Measurements from ENCODE around the gene FRMD3.

FRMD3 gene

GRCh38 chr9:83208065-83208850 lies 329.9 kb downstream of the FRMD3 start:
- Histone ChIP-seq H3K27me3 (ENCODE audit: insufficient read depth, low read depth) (no peaks in the 10 kb centered on the region), H3K9ac (no peak overlapping the region), H4K20me1 (ENCODE audit: insufficient read depth) (no peaks in the 10 kb centered on the region), H3K4me2 (no peak overlapping the region), H3K4me3 (IDR thresholded peaks at IDR 0.05; ENCODE audit: insufficient read depth, low read depth, low read length) (no peak overlapping the region), H3K36me3 (ENCODE audit: insufficient read depth) (no peaks in the 10 kb centered on the region), H3K4me1 (ENCODE audit: low read depth, poor library complexity, severe bottlenecking) (no peaks in the 10 kb centered on the region), H3K79me2 (ENCODE audit: insufficient read depth, low read depth) (no peaks in the 10 kb centered on the region), H3K27ac (no peak overlapping the region), H2AFZ (ENCODE audit: low read depth) (no peak overlapping the region)
- TF ChIP-seq CTCF (conservative IDR thresholded peaks at IDR 0.05; ENCODE audit: low read depth, low read length): no peak

GRCh38 chr9:83204047-83204446 lies 334.2 kb downstream of the FRMD3 start:
- Histone ChIP-seq H3K27me3 (ENCODE audit: insufficient read depth, low read depth) (no peaks in the 10 kb centered on the region), H3K79me2 (ENCODE audit: insufficient read depth, low read depth) (no peaks in the 10 kb centered on the region), H3K9ac (no peak overlapping the region), H3K27ac (no peak overlapping the region), H3K36me3 (ENCODE audit: insufficient read depth) (no peaks in the 10 kb centered on the region), H3K4me2 (no peak overlapping the region), H3K4me3 (IDR thresholded peaks at IDR 0.05; ENCODE audit: insufficient read depth, low read depth, low read length) (no peak overlapping the region), H2AFZ (ENCODE audit: low read depth) (no peak overlapping the region), H3K4me1 (ENCODE audit: low read depth, poor library complexity, severe bottlenecking) (no peaks in the 10 kb centered on the region), H4K20me1 (ENCODE audit: insufficient read depth) (no peaks in the 10 kb centered on the region)
- no peak for TF ChIP-seq CTCF (conservative IDR thresholded peaks at IDR 0.05; ENCODE audit: low read depth, low read length)

- Histone ChIP-seq H3K9ac (no peak overlapping the region), H3K27ac (no peak overlapping the region), H3K79me2 (ENCODE audit: insufficient read depth, low read depth) (no peaks in the 10 kb centered on the region), H3K4me1 (ENCODE audit: low read depth, poor library complexity, severe bottlenecking) (no peaks in the 10 kb centered on the region), H3K4me2 (no peak overlapping the region), H2AFZ (ENCODE audit: low read depth) (no peak overlapping the region), H3K27me3 (ENCODE audit: insufficient read depth, low read depth) (no peaks in the 10 kb centered on the region), H3K4me3 (IDR thresholded peaks at IDR 0.05; ENCODE audit: insufficient read depth, low read depth, low read length) (no peak overlapping the region), H3K36me3 (ENCODE audit: insufficient read depth) (no peaks in the 10 kb centered on the region), H4K20me1 (ENCODE audit: insufficient read depth) (no peaks in the 10 kb centered on the region)
- no peak for TF ChIP-seq CTCF (conservative IDR thresholded peaks at IDR 0.05; ENCODE audit: low read depth, low read length)
Measured at GRCh38 chr9:83200531-83200930, 337.7 kb downstream of the FRMD3 start.

GRCh38 chr9:83199832-83200231 lies 338.4 kb downstream of the FRMD3 start:
- H3K79me2 ChIP-seq (ENCODE audit: insufficient read depth, low read depth): no peaks in the 10 kb centered on the region
- H3K9ac ChIP-seq: no peak overlapping the region
- no peaks in the 10 kb centered on the region for H3K4me1 ChIP-seq (ENCODE audit: low read depth, poor library complexity, severe bottlenecking)
- H3K27me3 ChIP-seq (ENCODE audit: insufficient read depth, low read depth): no peaks in the 10 kb centered on the region
- no peak overlapping the region for H3K4me3 ChIP-seq (IDR thresholded peaks at IDR 0.05; ENCODE audit: insufficient read depth, low read depth, low read length)
- H3K27ac ChIP-seq: no peak overlapping the region
- no peaks in the 10 kb centered on the region for H4K20me1 ChIP-seq (ENCODE audit: insufficient read depth)
- TF ChIP-seq CTCF (conservative IDR thresholded peaks at IDR 0.05; ENCODE audit: low read depth, low read length): no peak
- no peaks in the 10 kb centered on the region for H3K36me3 ChIP-seq (ENCODE audit: insufficient read depth)
- no peak overlapping the region for H3K4me2 ChIP-seq
- no peak overlapping the region for H2AFZ ChIP-seq (ENCODE audit: low read depth)

All from KMS-11 (cell line).